Left renal cortex interstitium (tissue), 4 donors: ENCODE data around the gene PCCA. TPM values are rescaled to one million over a fixed set of nuclear protein-coding genes. Genes with fewer than 3 reads are reported as not detected.

Source experiments
- DNase-seq, 4 donors: peaks; one replicate each; pipeline ENCODE4 v3.0.0-alpha.2; 2013; ENCODE audit warnings: low read depth in 4 of 4, low spot score in 2 of 4, missing footprints in 1 of 4
- polyA plus RNA-seq, 4 donors: library from polyadenylated mRNA; unstranded; fragments of 120-200 nt; gene quantifications; one replicate each; pipeline ENCODE4 v1.2.1, GENCODE V29; 2013; ENCODE audit not compliant: insufficient read length in 4 of 4

PCCA gene
- polyA plus RNA-seq, 4 donors, result 45.1 to 66.6 (median 54.9) TPM

GRCh38 chr13:100443278-100443997 is 354.5 kb downstream of the PCCA start:
- DNase-seq, result no peak

- DNase-seq, result no peak
Observed at GRCh38 chr13:100443998-100444328, 355.1 kb downstream of the PCCA start.

GRCh38 chr13:100447831-100448230 is 358.9 kb downstream of the PCCA start:
- no peak for DNase-seq

GRCh38 chr13:100451923-100452322 is 363.0 kb downstream of the PCCA start:
- no peak for DNase-seq

GRCh38 chr13:100454876-100455275 is 366.0 kb downstream of the PCCA start:
- DNase-seq, result no peak

GRCh38 chr13:100458673-100459072 is 369.8 kb downstream of the PCCA start:
- no peak for DNase-seq

- no peak for DNase-seq
Observed at GRCh38 chr13:100459747-100460146, 370.9 kb downstream of the PCCA start.

GRCh38 chr13:100460266-100460665 is 371.4 kb downstream of the PCCA start:
- no peak for DNase-seq

- no peak for DNase-seq
Observed at GRCh38 chr13:100460791-100461190, 371.9 kb downstream of the PCCA start.

- no peak for DNase-seq
Observed at GRCh38 chr13:100461309-100462030, 372.6 kb downstream of the PCCA start.

- DNase-seq, result no peak
Observed at GRCh38 chr13:100464006-100464405, 375.1 kb downstream of the PCCA start.

- DNase-seq, result no peak
Observed at GRCh38 chr13:100465558-100465957, 376.7 kb downstream of the PCCA start.

GRCh38 chr13:100470866-100471505 is 382.1 kb downstream of the PCCA start:
- DNase-seq, result no peak

GRCh38 chr13:100473087-100473486 is 384.2 kb downstream of the PCCA start:
- DNase-seq, result no peak

- DNase-seq, result no peak
Observed at GRCh38 chr13:100473501-100474044, 384.7 kb downstream of the PCCA start.

- no peak for DNase-seq
Observed at GRCh38 chr13:100476963-100477362, 388.1 kb downstream of the PCCA start.

GRCh38 chr13:100478107-100478809 is 389.4 kb downstream of the PCCA start:
- no peak for DNase-seq

GRCh38 chr13:100480676-100481075 is 391.8 kb downstream of the PCCA start:
- DNase-seq, result no peak

- DNase-seq, result no peak
Observed at GRCh38 chr13:100483139-100483538, 394.2 kb downstream of the PCCA start.

GRCh38 chr13:100483841-100484381 is 395.0 kb downstream of the PCCA start:
- no peak for DNase-seq

GRCh38 chr13:100484702-100485101 is 395.8 kb downstream of the PCCA start:
- no peak for DNase-seq
